GM13977 (cell line): ENCODE results near the gene TDRD6.

Experiments used
- DNase-seq: peaks from one replicate; pipeline ENCODE4 v3.0.0; 2012; ENCODE audit warnings: low spot score
- in situ Hi-C: fragments of 300-500 bp; cut with MboI; formaldehyde crosslinking; loops from one replicate; pipeline ENCODE4 v1.12.0; 2022; ENCODE audit warnings: low sequenced_read_pairs, low pct_unique_long_range_greater_than_20kb, mixed read lengths, inconsistent platforms; ENCODE audit not compliant: unreplicated experiment
- TF ChIP-seq, protein P1 (sequence below): IDR thresholded peaks from 2 replicates; pipeline ENCODE4 v1.5.1; 2012; ENCODE audit warnings: mild to moderate bottlenecking, control low read depth; ENCODE audit not compliant: insufficient read depth; ENCODE audit errors: extremely low read depth, missing control alignments

Gene TDRD6

DNA sequence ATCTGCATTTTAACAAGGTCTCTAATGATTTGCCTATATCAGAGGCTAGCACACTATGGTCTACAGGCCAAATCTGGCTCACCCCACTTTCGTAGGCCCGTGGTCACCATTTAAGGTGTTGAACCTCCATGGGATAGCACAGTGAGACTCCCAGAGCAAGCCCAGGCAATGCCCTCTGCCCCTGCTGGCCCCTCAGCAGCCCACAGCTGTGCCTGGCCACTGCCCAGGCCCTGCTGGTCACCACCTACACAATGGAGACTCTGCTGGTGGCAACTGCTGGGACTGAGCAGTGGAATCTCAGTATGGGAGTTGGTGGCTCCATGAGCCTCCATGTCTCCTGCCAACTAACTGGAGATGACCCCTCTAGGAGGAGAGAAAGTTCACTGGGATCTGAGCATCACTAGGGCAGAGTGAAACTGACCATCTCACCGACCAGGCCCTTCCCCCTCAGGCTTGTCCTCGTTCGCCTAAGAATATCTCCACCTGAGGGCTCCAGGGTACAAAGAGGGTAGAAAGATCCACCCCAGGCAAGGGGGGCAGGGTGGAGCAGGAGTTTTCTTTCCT is 61.3 kb downstream of the TDRD6 start:
- DNase-seq = no peak
- in situ Hi-C loops = no loop called here
- TF ChIP-seq, protein P1, sequence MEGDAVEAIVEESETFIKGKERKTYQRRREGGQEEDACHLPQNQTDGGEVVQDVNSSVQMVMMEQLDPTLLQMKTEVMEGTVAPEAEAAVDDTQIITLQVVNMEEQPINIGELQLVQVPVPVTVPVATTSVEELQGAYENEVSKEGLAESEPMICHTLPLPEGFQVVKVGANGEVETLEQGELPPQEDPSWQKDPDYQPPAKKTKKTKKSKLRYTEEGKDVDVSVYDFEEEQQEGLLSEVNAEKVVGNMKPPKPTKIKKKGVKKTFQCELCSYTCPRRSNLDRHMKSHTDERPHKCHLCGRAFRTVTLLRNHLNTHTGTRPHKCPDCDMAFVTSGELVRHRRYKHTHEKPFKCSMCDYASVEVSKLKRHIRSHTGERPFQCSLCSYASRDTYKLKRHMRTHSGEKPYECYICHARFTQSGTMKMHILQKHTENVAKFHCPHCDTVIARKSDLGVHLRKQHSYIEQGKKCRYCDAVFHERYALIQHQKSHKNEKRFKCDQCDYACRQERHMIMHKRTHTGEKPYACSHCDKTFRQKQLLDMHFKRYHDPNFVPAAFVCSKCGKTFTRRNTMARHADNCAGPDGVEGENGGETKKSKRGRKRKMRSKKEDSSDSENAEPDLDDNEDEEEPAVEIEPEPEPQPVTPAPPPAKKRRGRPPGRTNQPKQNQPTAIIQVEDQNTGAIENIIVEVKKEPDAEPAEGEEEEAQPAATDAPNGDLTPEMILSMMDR = no peak

GRCh38 chr6:46749731-46750130 is 62.0 kb downstream of the TDRD6 start:
- no peak for DNase-seq
- TF ChIP-seq, protein P1 = no peak
- in situ Hi-C loops = no loop called here

GRCh38 chr6:46751658-46752057 is 64.0 kb downstream of the TDRD6 start:
- no peak for DNase-seq
- in situ Hi-C loops = no loop called here
- TF ChIP-seq, protein P1 = no peak
